Measurements from ENCODE around the gene DKKL1. TPM values are rescaled to one million over a fixed set of nuclear protein-coding genes. Genes with fewer than 3 reads are reported as not detected.
"Not testable (repeated sequence)": the region's sequence is repeated elsewhere in the genome, so short reads cannot be mapped to it uniquely, and the experiment has no call there.

Gene DKKL1
- 2.2 TPM for total RNA-seq

DNA sequence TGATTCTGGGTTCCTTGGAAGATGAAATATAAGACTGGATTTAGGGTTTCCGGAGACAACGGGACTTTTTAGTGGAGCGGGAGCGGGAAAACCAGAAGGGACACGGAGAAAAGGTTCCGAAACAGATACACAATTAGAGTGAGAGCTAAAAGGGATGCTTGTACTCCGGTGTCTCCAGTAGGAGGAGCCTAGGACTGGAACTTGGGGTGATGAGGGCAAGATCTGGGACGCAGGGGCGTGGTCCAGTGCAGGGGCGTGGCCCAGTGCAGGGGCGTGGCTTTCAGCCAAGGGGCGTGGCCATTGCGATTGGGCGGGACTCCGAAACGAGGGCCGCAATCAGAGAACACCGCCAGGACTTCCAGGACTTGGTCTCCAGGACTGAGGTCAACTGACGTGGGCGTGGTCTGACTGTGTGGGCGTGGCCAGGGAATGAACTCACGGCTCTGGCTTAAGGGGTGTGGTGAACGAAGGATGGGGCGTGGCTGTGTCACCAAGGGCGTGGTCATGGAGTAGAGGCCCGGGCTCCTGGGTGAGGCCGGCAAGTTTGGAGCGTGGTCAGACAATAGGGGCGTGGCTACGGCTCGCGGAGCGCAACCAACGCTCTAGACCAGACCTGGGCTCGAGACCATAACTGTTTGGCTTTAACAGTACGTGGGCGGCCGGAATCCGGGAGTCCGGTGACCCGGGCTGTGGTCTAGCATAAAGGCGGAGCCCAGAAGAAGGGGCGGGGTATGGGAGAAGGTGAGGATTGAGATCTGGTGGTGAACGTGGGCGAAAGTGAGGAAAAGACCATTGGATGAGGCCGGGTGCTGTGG lies at the start of gene DKKL1:
DKKL1 (plus strand) TSS at position 610 of the 815 bp plus-strand sequence; CDS start at position 732, 122 bp downstream.
- DNase-seq = peak; percentile 56

DNA sequence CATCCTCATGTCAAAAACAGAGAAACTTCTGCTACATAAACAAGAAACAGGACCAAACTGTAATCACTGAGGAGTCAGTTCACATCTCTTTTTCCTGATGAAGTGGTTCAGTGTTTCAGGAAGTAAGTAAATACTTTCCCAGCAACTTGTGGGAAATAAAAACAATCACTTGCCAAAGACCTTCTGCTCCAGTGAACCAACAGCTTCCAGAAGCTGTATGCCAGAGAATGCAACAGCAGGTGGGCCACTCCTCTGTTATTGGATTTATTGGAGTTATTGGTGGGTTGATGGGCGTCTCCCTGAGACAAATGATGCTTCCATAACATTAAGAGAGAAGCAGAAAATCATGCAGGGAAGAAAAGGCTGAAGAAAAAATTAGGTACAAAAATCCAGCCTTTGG lies 48.6 kb upstream of the DKKL1 start:
- no peak for DNase-seq

DNA sequence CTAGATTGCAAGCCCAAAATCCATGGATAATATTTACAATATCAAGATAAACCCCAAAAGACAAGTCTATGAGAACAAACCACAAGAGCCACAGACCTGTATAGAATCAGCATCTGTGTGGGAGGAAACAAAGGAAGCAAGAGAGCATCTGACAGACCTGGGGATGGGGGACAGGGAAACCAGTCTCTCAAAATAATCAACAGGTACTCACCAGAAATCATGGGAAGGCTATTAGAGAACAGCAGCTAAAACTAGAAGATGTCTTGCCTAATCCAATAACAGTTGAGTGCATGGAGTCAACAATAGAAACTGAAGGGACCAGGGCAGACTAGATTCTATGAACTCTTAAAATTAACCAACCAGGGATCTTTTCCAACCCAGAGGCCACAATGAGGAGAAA lies 47.4 kb upstream of the DKKL1 start:
- DNase-seq = no peak

DNA sequence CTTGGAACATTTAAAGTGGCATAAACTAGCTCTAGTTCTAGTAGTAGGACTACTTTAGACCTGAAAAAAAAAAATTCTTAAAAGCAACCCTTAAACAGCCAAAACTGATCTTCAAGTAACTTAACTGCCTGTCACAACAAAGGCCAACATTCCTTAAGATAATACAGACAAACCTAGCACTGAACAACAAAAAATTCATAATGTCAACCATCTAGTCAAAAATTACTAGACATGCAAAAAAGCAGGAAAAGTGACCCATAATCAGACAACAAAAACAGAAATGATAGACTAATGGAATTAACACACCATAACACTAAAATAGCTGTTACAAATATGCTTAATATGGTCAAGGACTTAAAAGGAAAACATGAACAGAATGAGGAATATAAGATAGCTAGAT lies 45.4 kb upstream of the DKKL1 start:
- DNase-seq = no peak

DNA sequence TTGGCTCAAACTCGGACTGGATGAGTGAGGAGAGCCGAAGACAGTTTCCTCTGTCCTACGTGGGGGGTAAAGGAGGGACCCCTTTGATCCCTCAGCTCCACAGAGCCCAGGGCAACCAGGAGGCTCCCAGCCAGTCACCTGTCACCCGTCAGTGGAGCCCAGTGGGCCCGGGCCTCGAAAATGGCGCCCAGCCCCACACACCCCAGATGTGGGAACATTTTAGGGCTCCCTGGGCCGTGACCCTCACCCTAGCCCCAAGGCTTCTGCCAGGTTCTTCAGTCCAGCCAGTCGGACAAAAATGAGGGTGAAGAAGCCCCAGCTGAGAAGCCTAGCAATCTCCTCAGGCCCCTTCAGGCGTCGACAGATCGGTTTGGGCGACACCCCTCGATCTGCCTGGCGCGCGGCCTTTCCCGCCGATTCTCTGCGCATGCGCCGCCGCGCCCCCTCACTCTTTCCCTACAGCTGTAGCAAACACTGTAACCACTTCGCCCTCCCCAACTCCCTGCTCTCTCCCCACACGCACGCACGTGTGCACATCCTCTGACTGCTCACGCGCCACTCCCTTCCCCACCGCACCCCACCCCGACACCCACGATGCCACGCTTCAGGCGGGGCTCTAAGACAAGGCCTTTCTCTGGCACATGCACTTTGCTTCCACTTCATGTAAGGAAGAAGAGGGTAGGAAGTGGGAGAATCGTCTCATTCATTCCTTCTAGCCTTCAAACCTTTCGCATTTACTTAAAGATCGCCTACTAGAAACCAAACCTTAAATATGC lies 38.7 kb upstream of the DKKL1 start, which contains the start of gene SLC6A16:
SLC6A16 (minus strand) TSS at position 391 of the 776 bp plus-strand sequence. CDS start 13,844 bp downstream, outside the sequence.
- no peak for DNase-seq

DNA sequence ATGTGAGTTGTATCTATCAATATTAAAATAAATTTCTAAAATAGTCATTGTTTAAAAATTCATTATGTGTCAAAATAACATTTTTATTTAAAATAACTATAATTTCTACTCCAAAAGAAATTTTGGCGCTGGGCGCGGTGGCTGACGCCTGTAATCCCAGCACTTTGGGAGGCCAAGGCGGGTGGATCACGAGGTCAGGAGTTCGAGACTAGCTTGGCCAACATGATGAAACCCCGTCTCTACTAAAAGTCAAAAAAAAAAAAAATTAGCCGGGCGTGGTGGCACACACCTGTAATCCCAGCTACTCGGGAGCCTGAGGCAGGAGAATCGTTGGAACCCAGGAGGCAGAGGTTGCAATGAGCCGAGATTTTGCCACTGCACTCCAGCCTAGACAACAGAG lies 37.9 kb upstream of the DKKL1 start:
- not testable (repeated sequence) for DNase-seq

DNA sequence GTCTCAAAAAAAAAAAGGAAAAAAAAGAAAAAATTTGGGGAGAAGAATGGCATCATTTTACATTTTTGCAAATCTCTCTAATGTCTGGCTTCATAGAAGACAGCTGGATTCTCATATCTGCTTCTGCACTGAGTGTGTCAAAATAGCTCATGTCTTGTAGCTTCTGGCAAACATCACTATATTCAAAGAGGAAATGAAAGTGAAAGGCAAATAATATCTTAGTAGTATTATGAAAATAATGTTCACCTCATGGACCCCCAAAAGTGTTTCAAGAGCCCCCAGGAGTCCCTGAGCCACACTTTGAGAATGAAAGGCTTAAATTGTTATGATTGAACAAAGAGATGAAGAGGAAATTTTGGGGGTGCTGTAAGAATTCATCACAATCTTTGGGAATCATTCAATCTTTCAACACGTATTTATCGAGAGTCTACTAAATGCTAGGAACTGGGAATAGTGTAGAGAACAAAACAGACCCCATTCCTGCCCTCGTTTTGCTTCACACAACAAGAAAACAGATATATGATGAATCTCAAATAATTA lies 37.4 kb upstream of the DKKL1 start:
- no peak for DNase-seq

DNA sequence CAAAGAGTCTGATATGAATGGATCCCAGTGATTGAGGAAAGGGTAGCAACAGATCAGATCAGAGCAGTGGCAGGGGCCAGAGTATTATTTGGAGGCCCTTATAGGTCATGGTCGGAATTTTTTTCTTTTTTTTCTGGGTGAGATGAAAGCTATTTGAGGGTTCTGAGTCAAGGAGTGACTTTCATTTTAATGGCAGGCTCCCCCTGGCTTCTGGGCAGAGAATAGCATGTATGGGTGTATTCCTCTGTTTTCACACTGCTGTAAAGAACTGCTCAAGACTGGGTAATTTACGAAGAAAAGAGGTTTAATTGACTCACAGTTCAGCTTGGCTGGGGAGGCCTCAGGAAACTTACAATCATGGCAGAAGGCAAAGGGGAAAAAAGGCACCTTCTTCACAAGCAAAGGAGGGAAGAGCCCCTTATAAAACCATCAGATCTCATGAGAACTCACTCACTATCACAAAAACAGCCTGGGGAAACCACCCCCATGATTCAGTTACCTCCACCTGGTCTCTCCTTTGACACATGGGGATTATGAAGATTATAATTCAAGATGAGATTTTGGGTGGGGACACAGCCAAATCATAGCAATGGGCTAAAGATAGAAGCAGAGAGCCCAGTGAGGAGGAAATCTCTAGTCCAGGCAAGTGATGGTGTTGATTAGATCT lies 35.7 kb upstream of the DKKL1 start:
- DNase-seq = no peak

DNA sequence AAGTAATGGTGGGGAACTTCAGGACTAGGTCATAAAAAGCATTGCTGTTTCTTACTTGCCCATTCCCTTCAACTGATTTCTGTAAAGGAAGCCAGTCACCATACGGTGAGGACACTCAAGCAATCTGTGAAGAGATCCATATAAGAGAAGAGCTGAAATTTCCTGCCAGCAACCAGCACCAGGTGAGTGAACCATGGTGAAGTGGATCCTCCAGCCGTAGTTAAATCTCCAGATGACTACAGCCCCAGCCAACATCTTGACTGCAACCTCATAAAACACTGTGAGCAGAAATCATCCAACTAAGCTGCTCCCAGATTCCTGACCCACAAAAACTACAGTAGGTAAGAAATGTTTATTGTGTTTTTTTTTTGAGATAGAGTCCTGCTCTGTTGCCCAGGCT lies 34.9 kb upstream of the DKKL1 start:
- DNase-seq = no peak

DNA sequence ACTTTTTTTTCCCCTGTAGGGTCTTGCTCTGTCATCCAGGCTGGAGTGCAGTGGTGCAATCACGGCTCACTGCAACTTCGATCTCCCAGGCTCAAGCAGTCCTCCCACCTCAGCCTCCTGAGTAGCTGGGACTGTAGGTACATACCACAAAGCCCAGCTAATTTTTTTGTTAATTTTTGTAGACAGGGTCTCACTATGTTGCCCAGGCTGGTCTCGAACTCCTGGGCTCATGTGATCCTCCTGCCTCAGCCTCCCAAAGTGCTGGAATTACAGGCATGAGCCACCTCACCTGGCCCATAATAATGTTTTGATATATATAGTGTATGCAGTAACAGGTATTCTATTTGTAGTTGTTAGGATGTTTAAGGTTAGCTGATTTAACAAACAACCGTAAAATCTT lies 32.5 kb upstream of the DKKL1 start:
- DNase-seq = not testable (repeated sequence)

DNA sequence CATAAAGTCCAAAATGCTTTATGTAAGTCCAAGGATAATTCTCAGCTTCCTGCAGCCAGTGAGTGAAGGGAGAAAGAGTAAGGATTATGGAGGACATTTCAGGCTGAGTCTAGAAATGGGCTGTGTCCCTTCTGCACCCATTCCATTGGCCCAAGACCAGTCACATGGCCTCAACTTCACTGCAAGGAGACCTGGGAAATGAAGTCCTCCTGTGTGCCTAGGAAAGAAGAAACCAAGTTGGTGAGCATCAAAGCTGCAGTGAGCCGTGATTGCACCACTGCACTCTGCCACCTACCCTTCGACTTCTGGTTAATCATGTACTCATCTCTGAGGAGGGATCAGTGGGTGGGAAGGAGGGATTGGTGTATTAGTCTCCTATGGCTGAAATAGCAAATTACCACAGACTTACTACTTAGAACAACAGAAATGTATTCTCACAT lies 32.0 kb upstream of the DKKL1 start:
- no peak for DNase-seq

DNA sequence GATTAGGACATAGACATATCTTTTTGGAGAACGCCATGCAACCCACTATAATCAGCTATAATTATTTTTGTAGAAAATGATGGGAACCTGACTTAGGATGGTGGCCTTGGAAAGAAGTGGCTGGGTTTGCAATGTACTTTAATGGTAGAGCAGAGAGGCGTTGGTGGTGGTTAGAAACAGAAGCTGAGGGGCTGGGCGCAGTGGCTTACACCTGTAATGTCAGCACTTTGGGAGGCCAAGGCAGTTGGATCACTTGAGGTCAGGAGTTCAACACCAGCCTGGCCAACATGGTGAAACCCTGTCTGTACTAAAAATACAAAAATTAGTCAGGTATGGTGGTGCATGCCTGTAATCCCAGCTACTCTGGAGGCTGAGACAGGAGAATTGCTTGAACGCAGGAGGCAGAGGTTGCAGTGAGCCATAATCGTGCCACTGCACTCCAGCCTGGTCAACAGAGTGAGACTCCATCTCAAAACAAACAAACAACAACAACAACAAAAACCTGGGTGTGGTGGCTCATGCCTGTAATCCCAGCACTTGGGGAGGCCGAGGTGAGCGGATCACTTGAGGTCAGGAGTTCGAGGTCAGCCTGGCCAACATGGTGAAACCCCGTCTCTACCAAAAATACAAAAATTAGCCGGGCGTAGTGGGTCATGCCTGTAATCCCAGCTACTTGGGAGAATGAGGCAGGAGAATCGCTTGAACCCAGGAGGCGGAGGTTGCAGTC lies 30.8 kb upstream of the DKKL1 start:
- DNase-seq = not testable (repeated sequence)

DNA sequence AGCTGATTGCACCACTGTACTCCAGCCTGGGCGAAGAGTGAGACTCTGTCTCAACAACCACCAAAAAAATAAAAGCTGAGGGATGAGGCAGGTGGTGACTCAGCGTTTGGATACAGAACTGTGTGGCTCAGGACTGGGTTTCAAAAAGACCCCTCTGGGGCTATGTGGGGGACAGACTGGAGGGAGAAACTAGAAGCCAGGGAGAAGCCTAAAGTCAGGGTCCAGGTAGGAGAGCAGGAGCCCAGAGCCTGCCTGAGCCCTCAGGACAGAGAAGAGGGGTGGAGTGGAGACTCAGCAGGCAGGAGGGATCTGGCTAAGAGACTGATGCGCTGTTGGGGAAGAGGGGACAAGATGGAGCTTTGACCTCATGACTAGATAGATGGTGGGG lies 30.3 kb upstream of the DKKL1 start:
- DNase-seq = no peak

DNA sequence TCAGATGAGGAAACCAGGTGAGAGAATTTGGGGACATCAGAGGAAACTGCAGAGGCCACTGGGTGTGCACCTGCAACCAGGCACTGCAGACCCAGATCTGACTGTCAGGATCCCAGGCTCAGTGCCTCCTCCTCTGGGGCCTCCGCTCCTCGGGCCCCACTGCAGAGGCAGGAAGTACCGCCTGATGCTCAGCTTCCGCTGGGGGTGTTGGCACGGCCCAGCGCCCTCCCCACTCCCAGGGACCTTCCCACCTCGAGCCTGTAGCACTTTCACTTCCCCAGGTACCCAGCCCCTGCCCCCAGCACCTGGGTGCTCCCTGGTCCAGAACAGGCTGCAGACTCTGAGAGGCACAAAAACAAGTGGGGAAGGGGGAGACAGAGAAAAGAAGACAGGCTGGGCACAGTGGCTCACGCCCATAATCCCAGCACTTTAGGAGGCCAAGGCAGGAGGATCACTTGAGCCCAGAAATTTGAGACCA lies 29.8 kb upstream of the DKKL1 start:
- DNase-seq = no peak

DNA sequence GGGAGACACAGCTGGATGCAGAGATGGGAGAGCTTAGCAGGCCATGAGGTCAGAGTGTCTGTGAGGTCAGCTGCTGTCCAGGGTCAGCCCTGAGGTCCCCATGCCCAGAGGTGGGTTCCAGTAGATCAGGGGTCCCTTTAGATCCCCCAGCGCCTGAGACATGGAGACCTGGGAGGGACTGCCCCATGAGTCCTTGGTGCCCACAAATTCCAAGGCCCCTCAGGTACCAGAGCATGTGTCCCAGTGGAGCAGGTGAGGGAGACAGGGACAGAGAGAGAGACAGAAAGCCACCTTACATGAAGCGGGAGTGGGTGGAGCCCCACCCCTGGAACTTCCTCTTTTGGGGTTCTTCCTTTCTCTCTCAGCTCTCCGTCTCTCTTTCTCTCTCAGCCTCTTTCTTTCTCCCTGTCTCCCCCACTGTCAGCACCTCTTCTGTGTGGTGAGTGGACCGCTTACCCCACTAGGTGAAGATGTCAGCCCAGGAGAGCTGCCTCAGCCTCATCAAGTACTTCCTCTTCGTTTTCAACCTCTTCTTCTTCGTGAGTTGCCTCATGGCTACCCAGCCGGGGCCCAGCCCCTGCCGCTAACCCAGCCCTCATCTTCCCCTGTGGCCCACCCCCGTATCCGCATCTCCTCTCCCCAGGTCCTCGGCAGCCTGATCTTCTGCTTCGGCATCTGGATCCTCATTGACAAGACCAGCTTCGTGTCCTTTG lies 28.4 kb upstream of the DKKL1 start, which contains the start of gene CD37:
CD37 (plus strand) TSS at position 336 of the 713 bp plus-strand sequence; CDS start at position 471, 135 bp downstream.
- no peak for DNase-seq

DNA sequence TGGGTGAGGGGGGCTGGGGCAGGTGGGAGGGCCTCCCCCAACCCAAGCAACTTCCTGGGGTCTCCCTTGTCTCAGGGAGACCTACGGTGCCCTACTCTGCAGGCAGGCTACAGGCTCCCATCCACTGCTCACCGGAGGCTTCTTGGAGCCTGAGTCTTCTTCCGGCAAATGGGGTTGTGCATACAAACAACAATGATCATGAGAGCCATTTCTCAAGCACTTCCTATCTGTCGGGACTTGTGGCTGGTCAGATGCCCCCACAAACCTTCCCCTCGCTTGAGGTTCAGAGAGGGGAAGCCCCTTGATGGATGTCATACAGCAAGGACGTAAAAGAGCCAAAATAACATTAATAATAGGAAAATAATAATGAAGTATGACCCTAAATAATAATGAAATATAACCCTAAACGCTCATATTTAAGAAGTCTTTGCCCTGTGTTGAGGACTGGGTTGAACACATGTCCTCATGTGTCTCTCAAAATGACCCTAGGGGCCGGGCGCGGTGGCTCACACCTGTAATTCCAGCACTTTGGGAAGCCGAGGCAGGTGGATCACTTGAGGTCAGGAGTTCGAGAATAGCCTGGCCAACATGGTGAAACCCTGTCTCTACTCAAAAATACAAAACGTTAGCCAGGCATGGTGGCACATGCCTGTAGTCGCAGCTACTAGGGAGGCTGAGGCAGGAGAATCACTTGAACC lies 27.7 kb upstream of the DKKL1 start:
- no peak for DNase-seq

DNA sequence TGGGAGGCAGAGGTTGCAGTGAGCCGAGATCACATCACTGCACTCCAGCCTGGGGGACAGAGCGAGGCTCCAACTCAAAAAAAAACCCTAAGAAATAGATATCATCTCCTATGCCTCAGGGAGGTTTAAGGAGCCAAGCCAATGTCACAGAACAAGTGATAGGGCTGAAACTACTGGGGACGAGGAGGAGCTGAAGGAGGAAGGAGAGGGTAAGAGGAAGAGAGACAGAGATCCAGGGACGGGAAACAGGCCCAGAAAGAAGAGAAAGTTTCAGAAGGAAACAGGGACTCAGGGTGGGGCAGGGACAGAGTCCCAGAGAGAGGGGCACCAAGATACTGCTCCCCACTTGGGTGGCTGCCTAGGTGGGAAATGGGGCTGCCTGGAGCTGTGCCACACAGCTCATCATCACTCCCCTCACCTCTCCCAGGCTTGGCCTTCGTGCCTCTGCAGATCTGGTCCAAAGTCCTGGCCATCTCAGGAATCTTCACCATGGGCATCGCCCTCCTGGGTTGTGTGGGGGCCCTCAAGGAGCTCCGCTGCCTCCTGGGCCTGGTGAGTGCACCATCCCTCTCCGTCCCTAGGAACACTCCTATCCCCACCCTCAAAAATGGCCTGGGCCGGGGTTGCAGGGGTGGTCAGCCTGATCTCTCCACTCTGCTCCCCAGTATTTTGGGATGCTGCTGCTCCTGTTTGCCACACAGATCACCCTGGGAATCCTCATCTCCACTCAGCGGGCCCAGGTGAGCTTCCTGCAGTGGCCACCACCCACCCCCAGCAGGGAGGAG lies 27.0 kb upstream of the DKKL1 start:
- no peak for DNase-seq

DNA sequence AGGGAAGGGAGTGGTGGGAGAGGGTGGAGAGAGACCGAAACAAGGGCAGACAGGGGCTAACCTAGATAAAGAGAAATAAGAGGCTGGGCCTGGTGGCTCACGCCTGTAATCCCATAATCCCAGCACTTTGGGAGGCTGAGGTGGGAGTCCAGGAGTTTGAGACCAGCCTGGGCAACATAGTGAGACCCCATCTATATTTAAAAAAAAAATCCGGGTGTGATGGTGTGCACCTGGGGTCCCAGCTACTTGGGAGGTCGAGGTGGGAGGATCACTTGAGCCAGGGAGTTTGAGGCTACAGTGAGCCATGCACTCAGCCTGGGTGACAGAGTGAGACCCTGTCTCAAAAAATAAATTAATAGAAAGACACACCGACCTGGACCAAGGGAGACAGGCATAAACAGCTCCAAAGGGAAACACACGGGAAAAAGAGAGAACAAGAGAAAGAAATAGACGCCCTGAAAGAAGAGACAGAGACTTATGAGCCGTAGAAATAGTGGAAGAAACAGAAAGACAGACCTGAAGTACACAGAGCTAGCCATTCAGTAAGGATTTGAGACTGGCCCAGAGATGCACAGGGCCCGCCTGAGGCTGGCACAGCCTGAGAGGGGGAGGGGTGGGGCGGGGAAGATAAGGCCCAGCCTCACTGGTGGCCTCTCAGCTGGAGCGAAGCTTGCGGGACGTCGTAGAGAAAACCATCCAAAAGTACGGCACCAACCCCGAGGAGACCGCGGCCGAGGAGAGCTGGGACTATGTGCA lies 26.2 kb upstream of the DKKL1 start:
- DNase-seq = no peak

Data from occipital lobe (tissue), 2 donors.